Ovary (tissue), 9 donors: ENCODE measurements around the gene ZNF346. TPM values are rescaled to one million over a fixed set of nuclear protein-coding genes. Genes with fewer than 3 reads are reported as not detected.

Experiments used
- DNase-seq, 5 donors: peaks; one replicate each; pipeline ENCODE4 v3.0.0-alpha.2; 2019 to 2020
- H3K27ac ChIP-seq, 2 donors: fragments of 200-600 bp; one replicate each; pipeline versions ENCODE4 v1.5.1 to v1.8.0; 2019 to 2022
- H3K27me3 ChIP-seq: fragments of 200-600 bp; one replicate; pipeline ENCODE4 v1.8.0; 2022
- H3K36me3 ChIP-seq: fragments of 200-600 bp; sonication (generic); one replicate; pipeline ENCODE4 v1.5.1; 2019
- H3K4me1 ChIP-seq: one replicate; pipeline ENCODE4 v1.8.1; 2013; ENCODE audit warnings: mild to moderate bottlenecking, moderate library complexity; ENCODE audit not compliant: insufficient read depth
- H3K4me3 ChIP-seq: fragments of 200-600 bp; sonication (generic); one replicate; pipeline ENCODE4 v1.5.1; 2017
- H3K9me3 ChIP-seq, 2 donors: fragments of 200-600 bp in 1 of 2; sonication (generic) in 1 of 2; one replicate each; pipeline versions ENCODE4 v1.5.1 to v1.8.1; 2013 to 2019; ENCODE audit warnings: mild to moderate bottlenecking in 1 of 2, moderate library complexity in 1 of 2
- CTCF ChIP-seq, 3 donors: fragments of 450-650 bp in 2 of 3; fragments of 200-600 bp in 1 of 3; IDR thresholded peaks; one replicate each; pipeline versions ENCODE4 v1.5.1 to v1.8.0; 2016 to 2022; ENCODE audit warnings: antibody characterized with exemption in 3 of 3, mild to moderate bottlenecking in 1 of 3
- EP300 ChIP-seq: sonication (generic); formaldehyde crosslinking; IDR thresholded peaks from one replicate; pipeline ENCODE4 v1.6.1; 2017; ENCODE audit warnings: antibody characterized with exemption
- POLR2A ChIP-seq: fragments of 450-650 bp; IDR thresholded peaks from one replicate; pipeline ENCODE4 v1.6.1; 2017; ENCODE audit warnings: antibody characterized with exemption, mild to moderate bottlenecking, moderate library complexity
- WGBS, 3 donors: extraction: QIAGEN DNeasy Blood & Tissue Kit in 1 of 3; methylation state at CpG; one replicate each; pipeline versions ENCODE4 v1.1.5 to v1.1.7; 2013 to 2017; 5-methylcytosine and 5-hydroxymethylcytosine counted together
- intact Hi-C, 4 donors: fragments of 100-400 bp; cut with DNase I; formaldehyde crosslinking; loops; one replicate each; pipeline versions ENCODE4 v1.11.0 to v1.15.1; 2022 to 2023
- polyA plus RNA-seq, 2 donors: library from polyadenylated mRNA; stranded (reverse); fragments of 200-250 nt in 1 of 2; fragments of 350-450 nt in 1 of 2; fragmentation: Illumina TruSeq in 1 of 2; extraction: RNeasy Lipid Tissue Mini Kit (QIAGEN cat#74804) in 1 of 2; gene quantifications; one replicate each; pipeline ENCODE4 v1.2.3, GENCODE V29; 2013 to 2014
- total RNA-seq, 7 donors: library from RNA; depleted of rRNA in 2 of 7; stranded (reverse); fragments of >200 nt in 2 of 7; fragmentation: NEBNext Ultra II Directional in 3 of 7; extraction: Animal tissue kit (Norgen Biotek cat#: 25700) in 3 of 7; gene quantifications; one replicate each; pipeline versions ENCODE4 v1.1.0 to v1.2.4, GENCODE V29; 2016 to 2023
- donor health status: DM: no; HTN: no; CAD: no; lungs with moderate emphysema.
- donor health status: DM: no; HTN: no; CAD: no.
- donor health status: Bipolar disorder and iron deficiency.
- donor health status: DM: yes; HTN: yes; CAD: no.
- donor health status: DM: no; HTN: no; CAD: no.
- donor health status: DM: yes; HTN: yes; CAD: no.

The ZNF346 gene
- total and polyA plus RNA-seq, 9 donors: 15.2 to 27.7 (median 24.2) TPM

GRCh38 chr5:177003649-177004048 is 18.8 kb upstream of the ZNF346 start:
- Histone ChIP-seq H3K27me3 (no peaks in the 10 kb centered on the region), H3K4me3 (no peak overlapping the region), H3K9me3 (no peaks in the 10 kb centered on the region), H3K4me1 (peaks cover 6% of the 10 kb centered on the region), H3K36me3 (no peaks in the 10 kb centered on the region), H3K27ac (no peak overlapping the region)
- TF ChIP-seq EP300: no peak
- TF ChIP-seq POLR2A: no peak
- TF ChIP-seq CTCF (IDR thresholded peaks at IDR 0.05): no peak
- intact Hi-C loops: no loop called here
- WGBS, 3 donors: 68 to 76% (median 74%) methylated on average over 5 of the region's 5 CpGs
- DNase-seq: no peak

GRCh38 chr5:177004961-177005360 is 17.5 kb upstream of the ZNF346 start:
- no peak for DNase-seq
- H3K36me3 ChIP-seq: no peaks in the 10 kb centered on the region
- TF ChIP-seq POLR2A: no peak
- TF ChIP-seq EP300: no peak
- no peak for TF ChIP-seq CTCF (IDR thresholded peaks at IDR 0.05)
- intact Hi-C loops: no loop called here
- H3K27ac ChIP-seq: no peak overlapping the region
- no peaks in the 10 kb centered on the region for H3K9me3 ChIP-seq
- H3K4me3 ChIP-seq: peak overlapping the region; percentile 94
- 84 to 95% (median 91%) methylated on average over 10 of the region's 10 CpGs for WGBS, 3 donors
- H3K4me1 ChIP-seq: peaks cover 6% of the 10 kb centered on the region
- H3K27me3 ChIP-seq: no peaks in the 10 kb centered on the region

GRCh38 chr5:177005619-177006264 is 16.8 kb upstream of the ZNF346 start:
- H3K4me1 ChIP-seq: peaks cover 6% of the 10 kb centered on the region
- H3K9me3 ChIP-seq: no peaks in the 10 kb centered on the region
- intact Hi-C loops: no loop called here
- H3K4me3 ChIP-seq: peak overlapping the region; percentile 94
- no peaks in the 10 kb centered on the region for H3K36me3 ChIP-seq
- peak overlapping the region; percentile 90 to 93 for H3K27ac ChIP-seq
- H3K27me3 ChIP-seq: no peaks in the 10 kb centered on the region
- peak; percentile 66 to 80 (median 73) for DNase-seq
- TF ChIP-seq EP300: no peak
- peak; percentile 18 to 32 (median 29) for TF ChIP-seq CTCF (IDR thresholded peaks at IDR 0.05)
- 0 to 1% (median 1%) methylated on average over 38 to 51 of the region's 51 CpGs for WGBS, 3 donors

DNA sequence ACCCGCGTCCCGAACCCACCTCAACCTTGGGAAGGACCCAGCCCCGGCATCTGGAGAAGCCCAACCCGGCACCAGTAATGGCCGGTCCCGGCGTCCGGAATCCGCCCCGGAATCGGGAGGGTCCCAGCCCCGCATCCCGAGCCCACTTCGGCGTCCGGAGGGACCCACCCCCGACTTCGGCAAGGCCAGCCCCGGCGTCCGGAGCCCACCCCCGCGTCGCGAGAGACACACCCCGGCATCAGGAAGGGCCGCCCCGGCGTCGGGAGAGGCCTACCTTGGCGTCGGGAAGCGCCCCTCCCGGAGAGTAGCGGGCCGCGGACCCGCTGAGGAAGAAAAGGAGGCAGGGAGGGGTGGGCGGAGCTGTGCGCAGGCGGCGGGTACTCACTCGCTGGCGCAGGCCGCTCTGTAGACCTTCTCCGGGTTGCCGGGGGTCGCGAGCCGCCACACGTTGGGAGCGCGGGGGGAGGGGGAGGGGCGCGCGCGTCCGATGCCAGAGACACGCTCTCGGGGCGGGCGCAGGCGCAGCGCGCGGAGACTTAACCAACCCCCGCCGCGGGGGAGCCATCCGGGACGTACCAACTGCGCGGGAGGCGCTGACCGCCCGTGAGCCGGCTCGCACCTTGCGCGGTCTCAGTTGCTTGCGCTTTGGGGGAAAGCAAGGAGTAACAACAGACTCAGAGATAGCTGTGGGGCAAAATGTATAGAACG is 16.1 kb upstream of the ZNF346 start, which contains the start of gene UIMC1:
Gene UIMC1, minus strand, starts transcription at position 515 of the 708 bp plus-strand sequence. CDS start 24,164 bp downstream, outside the sequence.
- peak; percentile 88 to 94 (median 93) for DNase-seq
- peak within 1 kb of the TSS; percentile 94 for H3K4me3 ChIP-seq
- H3K36me3 ChIP-seq: no peaks in the 10 kb centered on the region
- WGBS, 3 donors: 0 to 1% (median 0%) methylated on average over 67 to 83 of the region's 83 CpGs
- TF ChIP-seq POLR2A (peak; percentile 34), CTCF (IDR thresholded peaks at IDR 0.05) (no peak)
- peaks cover 6% of the 10 kb centered on the region for H3K4me1 ChIP-seq
- no peaks in the 10 kb centered on the region for H3K9me3 ChIP-seq
- intact Hi-C loops: no loop called here
- H3K27ac ChIP-seq: peak within 1 kb of the TSS; percentile 90 to 93
- H3K27me3 ChIP-seq: no peaks in the 10 kb centered on the region
